HG03432 (cell line): ENCODE data around the gene NXF1.
A peak's percentile ranks its signal among the peaks of the same experiment; 100 is the strongest.
"Not testable (repeated sequence)": the region's sequence is repeated elsewhere in the genome, so short reads cannot be mapped to it uniquely, and the experiment has no call there.

Source experiments
- ATAC-seq: cut with Tn5 transposase; IDR thresholded peaks from one replicate; pipeline ENCODE4 v1.9.1; 2021; ENCODE audit warnings: mild to moderate bottlenecking, moderate library complexity; ENCODE audit not compliant: unreplicated experiment

NXF1 gene

DNA sequence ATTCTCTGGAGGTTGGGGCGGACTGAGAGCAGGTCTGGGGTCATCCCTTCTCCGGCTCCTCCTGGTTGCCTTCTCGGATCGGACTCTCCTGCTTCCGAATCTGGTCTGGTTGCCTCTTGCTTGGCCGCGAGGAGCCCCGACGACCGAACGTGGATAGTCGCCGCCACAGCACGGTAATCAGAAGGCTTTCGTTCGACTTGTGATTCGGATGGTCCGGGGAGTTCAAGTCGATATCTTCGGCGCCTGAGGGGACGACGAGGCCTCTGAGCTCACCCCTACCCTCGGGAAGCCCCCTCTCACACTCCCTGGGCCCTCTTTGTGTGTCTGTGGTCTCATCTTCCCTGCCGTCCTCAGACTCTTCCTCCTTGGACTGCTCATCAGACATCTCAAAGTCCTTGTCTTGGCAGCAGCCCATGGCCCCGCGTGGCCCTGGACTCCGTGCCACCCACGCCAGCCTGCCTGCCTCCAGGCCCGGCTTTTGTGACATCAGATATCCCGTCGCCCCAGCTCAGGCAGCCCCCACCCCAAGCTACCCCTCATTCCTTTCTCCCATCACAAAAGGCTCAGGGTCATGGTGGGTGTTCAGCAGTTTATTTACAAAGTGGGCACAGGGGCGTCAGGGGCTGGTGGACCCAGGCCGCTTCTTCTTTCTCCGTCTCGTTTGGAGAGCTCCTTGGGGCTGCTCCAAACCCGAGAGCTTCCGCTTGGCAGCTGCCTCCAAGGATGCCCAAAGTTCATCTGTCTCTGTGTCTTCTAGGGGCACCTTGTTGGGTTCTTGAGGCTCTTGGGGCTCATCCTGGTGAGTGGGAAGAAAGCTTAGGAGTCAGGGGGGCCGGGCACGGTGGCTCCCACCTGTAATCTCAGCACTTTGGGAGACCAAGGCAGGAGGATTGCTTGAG is 27.3 kb upstream of the NXF1 start, which contains the start of gene TEX54:
Gene TEX54 (minus strand): TSS at position 506 of the 899 bp plus-strand sequence.
- ATAC-seq: peak; percentile 11

GRCh38 chr11:62831520-62832335 is 26.5 kb upstream of the NXF1 start, which contains the start of gene STX5:
Gene STX5, minus strand, starts transcription at chr11:62832051. Its CDS starts 808 bp downstream, at chr11:62831243.
- ATAC-seq: peak; percentile 85

GRCh38 chr11:62830904-62831519 is 25.8 kb upstream of the NXF1 start:
- ATAC-seq: no peak

DNA sequence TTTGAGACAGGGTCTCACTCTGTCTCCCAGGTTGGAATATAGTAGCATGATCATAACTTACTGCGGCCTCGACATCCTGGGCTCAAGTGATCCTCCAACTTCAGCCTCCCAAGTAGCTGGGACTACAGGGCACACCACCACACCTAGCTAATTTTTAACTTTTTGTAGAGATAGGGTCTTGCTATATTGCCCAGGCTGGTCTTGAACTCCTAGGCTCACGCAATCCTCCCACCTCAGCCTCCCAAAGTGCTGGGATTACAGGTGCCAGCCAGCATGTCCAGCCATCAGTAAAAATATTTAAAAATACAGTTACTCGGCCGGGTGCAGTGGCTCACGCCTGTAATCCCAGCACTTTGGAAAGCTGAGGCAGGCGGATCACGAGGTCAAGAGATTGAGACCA is 22.9 kb upstream of the NXF1 start:
- not testable (repeated sequence) for ATAC-seq

DNA sequence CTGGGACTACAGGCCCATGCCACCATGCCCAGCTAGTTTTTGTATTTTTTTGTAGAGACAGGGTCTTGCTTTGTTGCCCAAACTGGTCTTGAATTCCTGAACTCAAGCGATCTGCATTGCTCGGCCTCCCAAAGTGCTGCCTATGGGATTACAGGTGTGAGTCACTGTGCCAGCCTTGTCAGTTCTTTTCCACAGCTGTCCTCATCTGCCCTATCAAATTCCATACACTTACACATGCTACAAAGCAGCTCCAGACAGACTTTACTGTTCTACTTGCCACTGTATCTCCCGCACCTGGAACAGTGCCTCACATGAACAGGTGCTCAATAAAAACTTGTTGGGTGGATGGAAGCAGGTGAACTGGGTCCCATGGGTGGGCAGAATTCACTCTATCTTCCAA is 18.4 kb upstream of the NXF1 start:
- ATAC-seq: no peak

DNA sequence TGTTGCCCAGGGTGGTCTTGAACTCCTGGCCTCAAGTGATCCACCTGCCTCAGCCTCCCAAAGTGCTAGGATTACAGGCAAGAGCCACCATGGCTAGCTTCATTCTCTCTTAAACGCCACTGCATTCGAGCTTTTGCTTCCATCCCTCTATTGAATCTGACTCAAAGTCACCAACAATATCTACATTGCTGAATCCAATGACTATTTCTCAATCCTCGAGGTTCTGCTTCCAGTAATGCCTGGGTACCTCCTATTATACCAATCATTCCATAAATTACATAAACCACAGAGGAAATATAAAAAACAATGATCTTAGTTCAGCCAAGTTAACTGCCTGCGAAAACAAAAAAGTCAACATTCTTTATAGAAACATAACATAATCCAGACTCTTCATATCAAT is 11.9 kb upstream of the NXF1 start:
- no peak for ATAC-seq

DNA sequence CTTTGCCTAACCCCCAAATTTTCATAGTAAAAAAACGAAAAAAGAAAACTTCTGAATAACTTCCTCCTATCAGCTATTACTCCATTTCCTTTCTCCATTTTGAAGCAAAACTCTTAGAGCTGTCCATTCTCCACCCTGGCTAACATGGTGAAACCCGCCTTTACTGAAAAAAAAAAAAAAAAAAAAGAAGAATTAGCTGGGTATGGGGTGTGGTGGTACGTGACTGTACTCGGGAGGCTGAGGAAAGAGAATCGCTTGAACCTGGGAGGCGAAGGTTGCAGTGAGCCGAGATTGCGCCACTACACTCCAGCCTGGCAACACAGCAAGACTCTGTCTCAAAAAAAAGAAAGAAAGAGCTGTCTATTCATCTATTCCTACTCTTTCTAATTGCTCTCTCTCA is 11.3 kb upstream of the NXF1 start:
- no peak for ATAC-seq

- no peak for ATAC-seq
Observed at GRCh38 chr11:62811659-62812058, 6.4 kb upstream of the NXF1 start.

DNA sequence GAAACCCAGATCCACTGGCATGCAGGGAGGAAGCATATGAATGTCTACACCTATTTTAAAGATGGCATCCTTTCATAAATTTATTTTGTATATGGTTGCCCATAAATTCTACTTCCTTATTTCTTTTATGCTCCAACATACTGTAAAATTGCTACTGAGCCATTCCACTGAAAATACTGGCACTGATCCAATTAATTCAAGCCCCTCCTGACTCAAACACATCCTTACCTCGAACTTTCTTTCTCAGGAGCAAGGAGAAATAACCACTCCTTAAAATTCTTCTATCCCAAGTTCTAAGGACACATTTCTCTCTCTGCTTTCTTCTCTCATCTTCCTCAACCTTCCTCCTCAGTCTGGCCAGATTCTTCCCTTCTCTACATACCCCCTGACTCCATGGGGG is 5.5 kb upstream of the NXF1 start:
- no peak for ATAC-seq

- no peak for ATAC-seq
Observed at GRCh38 chr11:62806611-62807121, 1.4 kb upstream of the NXF1 start.

- no peak for ATAC-seq
Observed at GRCh38 chr11:62805961-62806441, 761 bp upstream of the NXF1 start.

- peak; percentile 13 for ATAC-seq
Observed at GRCh38 chr11:62804310-62805075, 747 bp downstream of the NXF1 start.

DNA sequence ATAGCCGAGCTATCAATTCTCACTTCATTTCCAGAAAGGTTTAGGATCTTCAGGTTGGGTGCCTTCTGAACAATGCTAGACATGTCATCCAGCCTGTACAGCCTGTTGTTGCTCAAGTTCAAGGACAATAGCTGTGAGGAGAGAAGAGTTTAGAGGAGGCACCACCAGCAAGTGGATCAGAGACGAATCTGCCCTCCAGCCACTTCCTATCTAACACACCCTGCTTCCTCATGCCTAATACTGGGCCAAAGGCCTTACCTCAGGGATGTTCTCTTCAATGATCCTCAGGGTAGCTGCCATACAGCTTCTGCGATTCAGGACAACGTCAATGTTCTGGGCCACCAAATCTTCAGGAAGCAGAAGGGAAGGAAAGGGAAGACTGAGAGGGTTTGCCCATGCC is 4.2 kb downstream of the NXF1 start:
- no peak for ATAC-seq

GRCh38 chr11:62799486-62799885 is 5.8 kb downstream of the NXF1 start:
- no peak for ATAC-seq

- ATAC-seq: no peak
Observed at GRCh38 chr11:62796281-62796680, 9.0 kb downstream of the NXF1 start.

DNA sequence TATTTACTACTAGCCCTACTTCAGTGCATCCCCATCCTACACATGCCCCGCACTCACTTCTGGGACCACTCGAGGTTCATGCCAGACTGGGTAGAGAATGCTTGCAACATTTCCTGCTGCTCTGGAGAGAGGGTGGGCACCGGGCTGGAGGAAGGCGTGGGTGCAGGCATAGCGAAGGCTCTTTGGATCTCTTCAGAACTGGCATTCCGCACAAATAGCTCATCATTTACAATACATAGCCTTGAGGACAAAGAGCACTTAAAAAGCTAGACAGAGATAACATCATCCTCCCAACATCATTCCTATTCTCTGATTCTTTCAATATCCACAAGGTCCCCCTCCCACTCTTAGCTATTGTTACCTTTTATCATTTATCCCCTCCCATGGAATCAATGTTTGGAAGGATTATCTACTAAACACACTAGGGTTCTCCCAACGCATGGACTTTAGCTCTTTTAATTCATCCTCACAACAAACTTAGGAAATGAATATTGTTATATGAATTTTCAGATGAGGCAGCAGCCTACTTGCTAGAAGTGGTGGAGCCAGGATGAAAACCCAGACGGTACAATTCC is 11.0 kb downstream of the NXF1 start:
- no peak for ATAC-seq

- ATAC-seq: peak; percentile 7
Observed at GRCh38 chr11:62792202-62792575, 13.1 kb downstream of the NXF1 start.

DNA sequence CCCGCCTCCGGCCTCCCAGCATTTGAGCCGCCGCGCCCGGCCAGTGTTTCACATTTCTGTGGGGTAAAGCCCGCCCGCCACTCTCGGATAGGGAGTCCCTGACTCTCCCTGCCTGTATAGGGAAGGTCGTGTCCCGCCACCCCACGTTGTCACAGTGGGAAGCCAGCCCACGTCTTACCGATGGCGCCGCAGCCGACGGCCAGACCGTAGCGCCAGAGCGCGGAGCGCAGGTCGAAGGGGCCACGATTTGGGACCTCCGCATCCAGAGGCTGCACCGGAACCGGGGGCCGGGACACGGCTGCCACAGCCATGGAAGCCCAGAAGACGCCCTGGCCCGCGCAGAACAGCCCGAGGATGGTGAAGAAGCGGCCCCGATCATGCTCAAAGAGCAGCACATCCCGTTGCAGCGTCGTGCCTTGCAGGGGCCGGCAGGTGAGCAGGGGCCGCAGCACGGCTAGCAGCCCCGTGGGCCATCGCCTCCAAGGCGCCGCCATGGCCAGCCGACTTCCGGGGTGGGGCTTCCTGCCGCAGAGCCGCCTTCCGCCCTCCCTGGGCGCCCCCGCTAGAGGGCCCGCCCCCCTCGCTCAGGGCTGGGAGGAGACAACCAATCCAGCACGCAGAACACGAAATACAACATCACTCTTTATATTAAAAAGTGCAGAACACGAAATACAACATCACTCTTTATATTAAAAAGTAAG is 13.6 kb downstream of the NXF1 start, which contains the start of gene TMEM223:
Gene TMEM223 (minus strand): TSS at position 506 of the 701 bp plus-strand sequence. CDS start 12 bp downstream, at position 494.
- peak; percentile 76 for ATAC-seq

DNA sequence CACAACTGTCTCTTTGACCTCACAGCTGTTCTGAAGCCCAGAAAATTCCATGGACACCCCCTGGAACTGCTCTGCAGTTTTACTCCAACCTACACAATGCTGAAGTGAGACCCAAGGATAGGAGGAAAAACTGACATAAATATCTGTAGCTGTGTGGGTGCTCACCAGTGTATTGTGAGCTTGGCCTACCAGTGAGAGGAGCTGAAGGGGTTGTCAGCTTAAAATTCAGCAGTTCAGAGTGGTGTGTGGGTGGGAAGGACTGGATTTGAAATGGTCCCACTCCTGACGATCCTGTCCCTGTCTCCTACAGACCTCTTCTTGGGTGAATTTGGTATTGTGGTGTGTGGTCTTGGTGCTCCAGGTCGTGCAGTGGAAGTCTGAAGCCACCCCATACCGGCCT is 15.7 kb downstream of the NXF1 start:
- ATAC-seq: no peak
